Endodermal cell (in vitro differentiated cells): ENCODE measurements around the gene SCUBE1. TPM values are rescaled to one million over a fixed set of nuclear protein-coding genes. Genes with fewer than 3 reads are reported as not detected.

Experiments
- DNase-seq: peaks from one replicate; pipeline ENCODE4 v3.0.0-alpha.2; 2017
- H3K27ac ChIP-seq: 2 replicates; pipeline ENCODE4 v1.5.1; 2013; ENCODE audit warnings: mild to moderate bottlenecking, low read depth, low read length, moderate library complexity
- H3K27me3 ChIP-seq: 2 replicates; pipeline ENCODE4 v1.6.1; 2013; ENCODE audit warnings: mild to moderate bottlenecking, low read length, moderate library complexity; ENCODE audit not compliant: insufficient read depth, control insufficient read depth, poor library complexity, severe bottlenecking
- H3K36me3 ChIP-seq: 2 replicates; pipeline ENCODE4 v1.7.0; 2013; ENCODE audit warnings: mild to moderate bottlenecking, low read length, moderate library complexity; ENCODE audit not compliant: control insufficient read depth, insufficient read depth
- H3K4me1 ChIP-seq: one replicate; pipeline ENCODE4 v1.7.0; 2013; ENCODE audit warnings: low read length; ENCODE audit not compliant: control insufficient read depth, insufficient read depth
- H3K4me3 ChIP-seq: 2 replicates; pipeline ENCODE4 v1.5.1; 2013; ENCODE audit warnings: mild to moderate bottlenecking, low read length, moderate library complexity
- H3K9ac ChIP-seq: 2 replicates; pipeline ENCODE4 v1.6.1; 2013; ENCODE audit warnings: mild to moderate bottlenecking, low read length, moderate library complexity; ENCODE audit not compliant: poor library complexity, severe bottlenecking; ENCODE audit errors: extremely low read depth
- H3K9me3 ChIP-seq: 2 replicates; pipeline ENCODE4 v1.6.1; 2013; ENCODE audit warnings: mild to moderate bottlenecking, low read length, moderate library complexity; ENCODE audit not compliant: control insufficient read depth
- H3K27ac Mint-ChIP-seq: 2 replicates; pipeline ENCODE4 v1.8.0; 2020; ENCODE audit warnings: mixed read lengths
- H3K27me3 Mint-ChIP-seq: 2 replicates; pipeline ENCODE4 v1.8.0; 2021; ENCODE audit warnings: mild to moderate bottlenecking, mixed read lengths; ENCODE audit not compliant: insufficient read depth
- H3K36me3 Mint-ChIP-seq: 2 replicates; pipeline ENCODE4 v1.8.0; 2020; ENCODE audit warnings: low read depth, mixed read lengths
- H3K4me1 Mint-ChIP-seq: 2 replicates; pipeline ENCODE4 v1.8.0; 2020; ENCODE audit warnings: mixed read lengths
- H3K4me3 Mint-ChIP-seq: 2 replicates; pipeline ENCODE4 v1.8.0; 2020; ENCODE audit warnings: mild to moderate bottlenecking, moderate library complexity, mixed read lengths
- H3K9me3 Mint-ChIP-seq: 2 replicates; pipeline ENCODE4 v1.8.0; 2020; ENCODE audit warnings: mild to moderate bottlenecking, mixed read lengths
- WGBS, 2 experiments: methylation state at CpG; one replicate each; pipeline versions ENCODE4 v1.1.5 to v1.1.7; 2013; ENCODE audit warnings: missing lambda C conversion rate in 2 of 2, mixed read lengths in 1 of 2; ENCODE audit not compliant: insufficient coverage in 1 of 2, insufficient read length in 1 of 2; 5-methylcytosine and 5-hydroxymethylcytosine counted together
- total RNA-seq, 2 donors: library from RNA; stranded (reverse); fragmentation: NEBNext Ultra II Directional in 1 of 2; extraction: Animal tissue kit (Norgen Biotek cat#: 25700) in 1 of 2; gene quantifications; 2 replicates in 1 of 2; 3 replicates in 1 of 2; pipeline ENCODE4 v1.2.1, GENCODE V29; 2021
- TF ChIP-seq, protein P1 (sequence below): fragments of 200-600 bp; sonication (generic); conservative IDR thresholded peaks from 2 replicates; pipeline ENCODE4 v1.5.0; 2021; ENCODE audit warnings: antibody characterized with exemption, mild to moderate bottlenecking

Gene SCUBE1
- total RNA-seq, 2 donors from 2014 or later, result 0.13 to 0.95 TPM

DNA sequence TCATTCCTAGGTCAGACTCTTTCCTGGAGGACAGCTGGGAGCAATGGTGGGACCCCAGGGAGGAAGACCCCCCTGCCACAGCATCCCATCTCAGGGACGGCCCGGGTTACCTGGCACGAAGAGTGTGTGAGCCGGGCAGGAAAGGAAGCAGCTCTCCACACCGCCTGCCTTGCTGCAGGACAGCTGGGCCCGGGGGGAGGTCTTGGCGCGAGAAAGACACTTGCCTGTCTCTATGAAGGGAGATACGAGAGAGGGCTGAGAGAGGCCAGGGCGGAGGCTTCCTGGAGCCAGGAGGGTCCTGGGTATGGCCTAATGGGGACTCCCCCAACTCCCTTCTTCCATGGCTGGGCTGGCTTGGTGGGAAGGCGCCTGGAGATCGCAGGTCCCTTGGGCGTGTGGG is 120.2 kb downstream of the SCUBE1 start:
- H3K27me3 Mint-ChIP-seq, result peaks cover 2% of the 10 kb centered on the region
- H3K9me3 Mint-ChIP-seq, result no peaks in the 10 kb centered on the region
- Histone ChIP-seq H3K4me3 (no peak overlapping the region), H3K27ac (no peak overlapping the region), H3K9ac (no peak overlapping the region), H3K4me1 (peaks cover 9% of the 10 kb centered on the region), H3K36me3 (no peaks in the 10 kb centered on the region), H3K9me3 (no peaks in the 10 kb centered on the region), H3K27me3 (no peaks in the 10 kb centered on the region)
- DNase-seq, result no peak
- H3K4me3 Mint-ChIP-seq, result no peak overlapping the region
- 90 to 94% methylated on average over 5 to 13 of the region's 13 CpGs for WGBS, 2 experiments
- TF ChIP-seq, protein P1, sequence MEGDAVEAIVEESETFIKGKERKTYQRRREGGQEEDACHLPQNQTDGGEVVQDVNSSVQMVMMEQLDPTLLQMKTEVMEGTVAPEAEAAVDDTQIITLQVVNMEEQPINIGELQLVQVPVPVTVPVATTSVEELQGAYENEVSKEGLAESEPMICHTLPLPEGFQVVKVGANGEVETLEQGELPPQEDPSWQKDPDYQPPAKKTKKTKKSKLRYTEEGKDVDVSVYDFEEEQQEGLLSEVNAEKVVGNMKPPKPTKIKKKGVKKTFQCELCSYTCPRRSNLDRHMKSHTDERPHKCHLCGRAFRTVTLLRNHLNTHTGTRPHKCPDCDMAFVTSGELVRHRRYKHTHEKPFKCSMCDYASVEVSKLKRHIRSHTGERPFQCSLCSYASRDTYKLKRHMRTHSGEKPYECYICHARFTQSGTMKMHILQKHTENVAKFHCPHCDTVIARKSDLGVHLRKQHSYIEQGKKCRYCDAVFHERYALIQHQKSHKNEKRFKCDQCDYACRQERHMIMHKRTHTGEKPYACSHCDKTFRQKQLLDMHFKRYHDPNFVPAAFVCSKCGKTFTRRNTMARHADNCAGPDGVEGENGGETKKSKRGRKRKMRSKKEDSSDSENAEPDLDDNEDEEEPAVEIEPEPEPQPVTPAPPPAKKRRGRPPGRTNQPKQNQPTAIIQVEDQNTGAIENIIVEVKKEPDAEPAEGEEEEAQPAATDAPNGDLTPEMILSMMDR, result no peak
- peaks cover 24% of the 10 kb centered on the region for H3K4me1 Mint-ChIP-seq
- no peaks in the 10 kb centered on the region for H3K36me3 Mint-ChIP-seq
- no peak overlapping the region for H3K27ac Mint-ChIP-seq

DNA sequence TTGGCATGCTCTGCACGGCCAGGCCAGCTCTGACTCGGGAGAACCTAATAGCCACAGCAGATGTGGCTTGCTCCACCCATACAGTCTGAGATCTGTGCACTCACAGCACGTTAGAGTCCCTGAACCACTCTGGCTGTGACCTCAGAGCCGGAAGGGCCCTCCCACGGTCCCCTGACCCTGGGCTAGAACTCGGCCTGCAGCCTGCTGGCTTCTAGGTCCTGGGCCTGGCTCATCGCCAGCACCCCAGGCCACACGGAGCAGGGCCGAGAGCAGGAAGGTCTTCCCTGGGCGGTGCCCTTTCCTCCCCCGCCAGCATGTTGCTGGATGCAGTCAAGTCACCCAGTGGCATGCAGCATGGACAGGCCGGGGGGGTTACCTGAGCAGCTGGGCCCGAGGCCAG is 120.9 kb downstream of the SCUBE1 start:
- H3K4me1 ChIP-seq, result peaks cover 9% of the 10 kb centered on the region
- no peak overlapping the region for H3K9ac ChIP-seq
- H3K4me3 ChIP-seq, result no peak overlapping the region
- H3K9me3 Mint-ChIP-seq, result no peaks in the 10 kb centered on the region
- no peaks in the 10 kb centered on the region for H3K36me3 ChIP-seq
- H3K4me3 Mint-ChIP-seq, result no peak overlapping the region
- no peaks in the 10 kb centered on the region for H3K27me3 ChIP-seq
- WGBS, 2 experiments, result 91 to 92% methylated on average over 7 to 13 of the region's 13 CpGs
- peaks cover 31% of the 10 kb centered on the region for H3K4me1 Mint-ChIP-seq
- peaks cover 2% of the 10 kb centered on the region for H3K27me3 Mint-ChIP-seq
- H3K36me3 Mint-ChIP-seq, result no peaks in the 10 kb centered on the region
- no peak overlapping the region for H3K27ac ChIP-seq
- no peak for DNase-seq
- TF ChIP-seq, protein P1, result no peak
- H3K9me3 ChIP-seq, result no peaks in the 10 kb centered on the region
- H3K27ac Mint-ChIP-seq, result no peak overlapping the region

DNA sequence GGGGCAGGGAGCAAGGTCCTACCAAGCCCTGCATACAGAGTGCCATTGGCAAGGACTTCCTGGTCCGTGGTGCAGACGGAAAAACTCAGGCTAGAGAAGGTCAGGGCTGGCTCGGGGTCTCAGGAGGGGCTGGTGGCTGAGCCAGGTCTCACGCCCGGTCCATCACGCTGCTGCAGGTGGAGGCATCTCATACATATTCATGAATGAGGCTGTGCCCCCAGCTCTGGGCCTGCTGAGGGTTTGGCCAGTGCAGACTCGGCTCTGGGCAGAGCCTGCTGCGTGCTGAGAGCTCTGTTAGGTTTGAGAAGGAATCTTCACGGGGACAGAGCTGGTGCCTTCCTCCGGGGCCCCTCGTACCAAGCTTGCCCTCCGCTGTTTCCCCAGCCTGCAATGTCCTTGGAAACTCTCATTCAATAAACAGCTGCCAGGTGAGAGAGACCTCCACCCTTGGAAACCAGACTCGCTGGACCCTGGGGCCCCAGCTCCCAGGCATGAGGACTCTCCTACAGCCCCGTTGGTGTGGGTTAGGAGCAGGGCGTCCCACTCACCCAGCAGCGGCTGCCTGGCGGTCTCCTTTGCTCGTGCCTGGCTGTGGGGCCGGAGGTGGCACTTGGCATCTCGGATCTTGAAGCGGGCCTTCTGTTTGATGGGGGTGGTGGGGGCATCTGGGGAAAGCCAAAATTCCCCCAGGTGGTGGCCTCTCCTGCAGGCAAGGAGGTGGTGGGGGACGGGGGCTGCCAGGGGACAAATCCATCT is 122.4 kb downstream of the SCUBE1 start:
- TF ChIP-seq, protein P1, result no peak
- Histone ChIP-seq H3K4me3 (no peak overlapping the region), H3K27ac (no peak overlapping the region), H3K36me3 (no peaks in the 10 kb centered on the region), H3K27me3 (no peaks in the 10 kb centered on the region), H3K9me3 (no peaks in the 10 kb centered on the region), H3K4me1 (no peaks in the 10 kb centered on the region), H3K9ac (no peak overlapping the region)
- H3K36me3 Mint-ChIP-seq, result no peaks in the 10 kb centered on the region
- 86 to 89% methylated on average over 13 to 22 of the region's 22 CpGs for WGBS, 2 experiments
- no peak for DNase-seq
- peaks cover 2% of the 10 kb centered on the region for H3K27me3 Mint-ChIP-seq
- no peak overlapping the region for H3K27ac Mint-ChIP-seq
- no peaks in the 10 kb centered on the region for H3K9me3 Mint-ChIP-seq
- peaks cover 27% of the 10 kb centered on the region for H3K4me1 Mint-ChIP-seq
- H3K4me3 Mint-ChIP-seq, result no peak overlapping the region
